Ovary (tissue), 9 donors: ENCODE data around the gene MCEMP1. TPM values are rescaled to one million over a fixed set of nuclear protein-coding genes. Genes with fewer than 3 reads are reported as not detected.

Experiments used
- DNase-seq, 5 donors: peaks; one replicate each; pipeline ENCODE4 v3.0.0-alpha.2; 2019 to 2020
- H3K27ac ChIP-seq, 2 donors: fragments of 200-600 bp; one replicate each; pipeline versions ENCODE4 v1.5.1 to v1.8.0; 2019 to 2022
- H3K27me3 ChIP-seq: fragments of 200-600 bp; one replicate; pipeline ENCODE4 v1.8.0; 2022
- H3K36me3 ChIP-seq: fragments of 200-600 bp; sonication (generic); one replicate; pipeline ENCODE4 v1.5.1; 2019
- H3K4me1 ChIP-seq: one replicate; pipeline ENCODE4 v1.8.1; 2013; ENCODE audit warnings: mild to moderate bottlenecking, moderate library complexity; ENCODE audit not compliant: insufficient read depth
- H3K4me3 ChIP-seq: fragments of 200-600 bp; sonication (generic); one replicate; pipeline ENCODE4 v1.5.1; 2017
- H3K9me3 ChIP-seq, 2 donors: fragments of 200-600 bp in 1 of 2; sonication (generic) in 1 of 2; one replicate each; pipeline versions ENCODE4 v1.5.1 to v1.8.1; 2013 to 2019; ENCODE audit warnings: mild to moderate bottlenecking in 1 of 2, moderate library complexity in 1 of 2
- CTCF ChIP-seq, 3 donors: fragments of 450-650 bp in 2 of 3; fragments of 200-600 bp in 1 of 3; IDR thresholded peaks; one replicate each; pipeline versions ENCODE4 v1.5.1 to v1.8.0; 2016 to 2022; ENCODE audit warnings: antibody characterized with exemption in 3 of 3, mild to moderate bottlenecking in 1 of 3
- EP300 ChIP-seq: sonication (generic); formaldehyde crosslinking; IDR thresholded peaks from one replicate; pipeline ENCODE4 v1.6.1; 2017; ENCODE audit warnings: antibody characterized with exemption
- POLR2A ChIP-seq: fragments of 450-650 bp; IDR thresholded peaks from one replicate; pipeline ENCODE4 v1.6.1; 2017; ENCODE audit warnings: antibody characterized with exemption, mild to moderate bottlenecking, moderate library complexity
- WGBS, 3 donors: extraction: QIAGEN DNeasy Blood & Tissue Kit in 1 of 3; methylation state at CpG; one replicate each; pipeline versions ENCODE4 v1.1.5 to v1.1.7; 2013 to 2017; 5-methylcytosine and 5-hydroxymethylcytosine counted together
- intact Hi-C, 4 donors: fragments of 100-400 bp; cut with DNase I; formaldehyde crosslinking; loops; one replicate each; pipeline versions ENCODE4 v1.11.0 to v1.15.1; 2022 to 2023
- polyA plus RNA-seq, 2 donors: library from polyadenylated mRNA; stranded (reverse); fragments of 200-250 nt in 1 of 2; fragments of 350-450 nt in 1 of 2; fragmentation: Illumina TruSeq in 1 of 2; extraction: RNeasy Lipid Tissue Mini Kit (QIAGEN cat#74804) in 1 of 2; gene quantifications; one replicate each; pipeline ENCODE4 v1.2.3, GENCODE V29; 2013 to 2014
- total RNA-seq, 7 donors: library from RNA; depleted of rRNA in 2 of 7; stranded (reverse); fragments of >200 nt in 2 of 7; fragmentation: NEBNext Ultra II Directional in 3 of 7; extraction: Animal tissue kit (Norgen Biotek cat#: 25700) in 3 of 7; gene quantifications; one replicate each; pipeline versions ENCODE4 v1.1.0 to v1.2.4, GENCODE V29; 2016 to 2023
- donor health status: DM: no; HTN: no; CAD: no; lungs with moderate emphysema.
- donor health status: DM: no; HTN: no; CAD: no.
- donor health status: Bipolar disorder and iron deficiency.
- donor health status: DM: yes; HTN: yes; CAD: no.
- donor health status: DM: no; HTN: no; CAD: no.
- donor health status: DM: yes; HTN: yes; CAD: no.

MCEMP1 gene
- total and polyA plus RNA-seq, 9 donors = 0.06 to 0.83 (median 0.25) TPM; not detected in 5

- H3K36me3 ChIP-seq = no peaks in the 10 kb centered on the region
- DNase-seq = no peak
- H3K4me3 ChIP-seq = no peak overlapping the region
- intact Hi-C loops = no loop called here
- H3K4me1 ChIP-seq = no peaks in the 10 kb centered on the region
- WGBS, 3 donors = 87 to 90% (median 87%) methylated on average over 12 of the region's 12 CpGs
- no peaks in the 10 kb centered on the region for H3K27me3 ChIP-seq
- TF ChIP-seq EP300 (no peak), POLR2A (no peak), CTCF (IDR thresholded peaks at IDR 0.05) (no peak)
- H3K27ac ChIP-seq = no peak overlapping the region
- H3K9me3 ChIP-seq = no peaks in the 10 kb centered on the region
These were observed 24.3 kb downstream of the MCEMP1 start for GRCh38 chr19:7701049-7701653.

- intact Hi-C loops = no loop called here
- Histone ChIP-seq H3K4me3 (no peak within 1 kb of the TSS), H3K9me3 (no peaks in the 10 kb centered on the region), H3K36me3 (no peaks in the 10 kb centered on the region), H3K27me3 (no peaks in the 10 kb centered on the region), H3K4me1 (no peaks in the 10 kb centered on the region), H3K27ac (no peak within 1 kb of the TSS)
- no peak for DNase-seq
- TF ChIP-seq EP300 = no peak
- no peak for TF ChIP-seq CTCF (IDR thresholded peaks at IDR 0.05)
- no peak for TF ChIP-seq POLR2A
- WGBS, 3 donors = 30 to 55% (median 34%) methylated on average over 20 of the region's 20 CpGs
These were observed 25.0 kb downstream of the MCEMP1 start, which contains the start of gene FCER2 for GRCh38 chr19:7701654-7702457. Gene FCER2, minus strand, starts transcription at chr19:7702131. Its CDS starts 2,371 bp downstream, at chr19:7699760.

- Histone ChIP-seq H3K4me3 (no peak overlapping the region), H3K27ac (no peak overlapping the region), H3K9me3 (no peaks in the 10 kb centered on the region), H3K4me1 (no peaks in the 10 kb centered on the region), H3K27me3 (no peaks in the 10 kb centered on the region), H3K36me3 (no peaks in the 10 kb centered on the region)
- no peak for DNase-seq
- no peak for TF ChIP-seq POLR2A
- no peak for TF ChIP-seq EP300
- no peak for TF ChIP-seq CTCF (IDR thresholded peaks at IDR 0.05)
- 65 to 70% (median 69%) methylated on average over 8 of the region's 8 CpGs for WGBS, 3 donors
- intact Hi-C loops = no loop called here
These were observed 26.4 kb downstream of the MCEMP1 start for GRCh38 chr19:7703332-7703731.

GRCh38 chr19:7704280-7705060 is 27.6 kb downstream of the MCEMP1 start:
- no peaks in the 10 kb centered on the region for H3K27me3 ChIP-seq
- no peak for DNase-seq

More at GRCh38 chr19:7704280-7705060, 27.6 kb downstream of the MCEMP1 start:
- Histone ChIP-seq H3K36me3 (no peaks in the 10 kb centered on the region), H3K27ac (no peak overlapping the region), H3K4me1 (no peaks in the 10 kb centered on the region), H3K9me3 (no peaks in the 10 kb centered on the region), H3K4me3 (no peak overlapping the region)
- no peak for TF ChIP-seq EP300
- no peak for TF ChIP-seq CTCF (IDR thresholded peaks at IDR 0.05)
- TF ChIP-seq POLR2A = no peak
- intact Hi-C loops = no loop called here
- WGBS, 3 donors = 68 to 71% (median 69%) methylated on average over 6 of the region's 6 CpGs
